GM12874 (cell line): ENCODE data around the gene ARMC9.

ENCODE experiments used
- TF ChIP-seq, protein P1 (sequence below): IDR thresholded peaks from 2 replicates; pipeline ENCODE4 v1.5.1; 2011; ENCODE audit warnings: low read depth, mild to moderate bottlenecking, control low read depth, low read length, moderate library complexity; ENCODE audit not compliant: insufficient read depth

Gene ARMC9

DNA sequence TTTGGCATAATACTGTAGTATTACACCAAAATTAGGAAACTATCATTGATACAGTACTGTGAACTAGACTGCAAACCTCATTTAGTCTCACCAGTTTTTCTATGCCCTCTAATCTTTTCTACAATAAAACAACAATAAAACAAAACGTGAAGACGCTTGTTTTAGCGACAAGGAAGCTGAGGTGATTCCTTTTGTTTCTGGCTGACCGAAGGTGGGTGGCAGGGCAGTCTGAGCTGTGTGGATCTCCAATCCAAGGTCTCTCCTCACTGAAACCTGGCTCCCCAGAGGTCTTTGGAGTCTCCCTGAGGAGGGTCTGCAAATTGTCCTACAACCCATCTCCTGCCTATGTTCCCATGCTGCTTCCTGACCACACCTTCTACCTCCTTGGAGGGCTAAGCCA lies 59.3 kb downstream of the ARMC9 start:
- TF ChIP-seq, protein P1, sequence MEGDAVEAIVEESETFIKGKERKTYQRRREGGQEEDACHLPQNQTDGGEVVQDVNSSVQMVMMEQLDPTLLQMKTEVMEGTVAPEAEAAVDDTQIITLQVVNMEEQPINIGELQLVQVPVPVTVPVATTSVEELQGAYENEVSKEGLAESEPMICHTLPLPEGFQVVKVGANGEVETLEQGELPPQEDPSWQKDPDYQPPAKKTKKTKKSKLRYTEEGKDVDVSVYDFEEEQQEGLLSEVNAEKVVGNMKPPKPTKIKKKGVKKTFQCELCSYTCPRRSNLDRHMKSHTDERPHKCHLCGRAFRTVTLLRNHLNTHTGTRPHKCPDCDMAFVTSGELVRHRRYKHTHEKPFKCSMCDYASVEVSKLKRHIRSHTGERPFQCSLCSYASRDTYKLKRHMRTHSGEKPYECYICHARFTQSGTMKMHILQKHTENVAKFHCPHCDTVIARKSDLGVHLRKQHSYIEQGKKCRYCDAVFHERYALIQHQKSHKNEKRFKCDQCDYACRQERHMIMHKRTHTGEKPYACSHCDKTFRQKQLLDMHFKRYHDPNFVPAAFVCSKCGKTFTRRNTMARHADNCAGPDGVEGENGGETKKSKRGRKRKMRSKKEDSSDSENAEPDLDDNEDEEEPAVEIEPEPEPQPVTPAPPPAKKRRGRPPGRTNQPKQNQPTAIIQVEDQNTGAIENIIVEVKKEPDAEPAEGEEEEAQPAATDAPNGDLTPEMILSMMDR: no peak

DNA sequence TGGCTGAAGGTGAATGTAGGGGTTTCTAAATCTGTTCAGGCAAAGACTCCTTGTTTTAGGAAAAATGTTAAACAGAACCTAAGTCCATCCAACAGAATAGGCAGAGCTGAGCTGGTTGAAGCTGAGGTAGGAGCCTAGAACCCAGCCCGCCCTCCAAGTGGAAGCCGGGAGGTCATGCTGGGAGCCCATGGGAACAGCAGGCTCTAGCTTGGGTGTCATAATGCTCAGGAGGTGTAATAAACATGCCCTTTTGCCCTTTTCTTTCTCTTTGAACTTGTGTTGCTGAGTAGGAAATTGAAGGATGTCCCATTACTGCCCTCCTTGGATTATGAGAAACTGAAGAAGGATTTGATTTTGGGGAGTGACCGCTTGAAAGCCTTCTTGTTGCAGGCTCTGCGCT lies 60.3 kb downstream of the ARMC9 start:
- TF ChIP-seq, protein P1: no peak

DNA sequence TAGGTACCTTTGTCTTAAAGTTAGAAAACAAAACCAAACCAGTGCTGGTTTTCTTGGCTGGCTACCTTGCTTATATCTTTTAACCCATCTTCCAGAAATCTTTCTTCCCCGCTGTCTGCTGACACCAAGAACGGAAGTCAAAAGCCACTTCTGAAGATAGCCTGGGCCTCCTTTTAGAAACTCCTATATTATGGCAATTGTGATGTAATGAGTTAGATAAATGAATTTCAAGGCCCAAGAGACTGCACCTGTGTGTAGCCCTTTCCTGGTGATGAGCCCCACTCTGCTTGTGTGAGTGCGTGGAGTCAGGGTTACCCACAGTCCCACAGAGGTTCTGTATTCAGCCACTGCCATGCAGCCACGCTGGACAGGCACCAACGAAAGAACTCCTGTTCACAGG lies 60.7 kb downstream of the ARMC9 start:
- TF ChIP-seq, protein P1: no peak

DNA sequence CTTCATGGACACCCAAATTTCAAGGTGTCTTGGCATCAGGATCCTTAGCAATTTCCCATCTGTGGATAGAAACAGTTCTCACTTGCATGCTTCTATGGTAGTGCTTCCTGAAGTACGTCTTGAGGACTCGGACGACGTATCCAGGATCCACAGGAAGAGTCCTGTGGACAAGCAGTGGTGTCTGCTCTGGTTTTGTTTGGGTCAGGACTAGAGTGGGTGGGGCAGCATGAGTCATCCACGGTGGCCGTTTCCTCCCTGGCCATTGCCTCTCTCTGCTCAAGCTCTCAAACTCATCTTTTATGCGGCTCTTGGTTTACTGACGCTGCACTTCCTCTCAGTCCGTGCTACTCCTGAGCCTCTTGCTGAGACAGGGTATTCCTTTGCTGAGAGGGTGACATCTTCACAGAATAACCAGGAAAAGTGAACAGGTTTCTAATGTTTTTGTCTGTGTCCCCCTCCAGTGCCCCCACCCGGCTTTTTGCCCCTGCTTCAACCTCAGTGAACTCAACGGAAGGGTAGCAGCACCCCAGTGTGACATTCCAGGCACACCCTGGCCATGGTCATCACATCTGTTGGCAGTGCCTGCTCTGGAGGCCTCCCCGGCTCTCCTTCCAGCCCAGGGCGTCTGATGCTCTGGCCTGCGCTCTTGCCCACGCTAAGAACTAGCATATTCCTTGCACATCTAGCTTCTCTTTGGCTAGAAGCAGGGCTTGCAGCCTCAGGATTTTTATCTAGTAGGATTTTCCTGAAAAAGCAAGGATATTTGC lies 62.2 kb downstream of the ARMC9 start:
- TF ChIP-seq, protein P1: no peak

DNA sequence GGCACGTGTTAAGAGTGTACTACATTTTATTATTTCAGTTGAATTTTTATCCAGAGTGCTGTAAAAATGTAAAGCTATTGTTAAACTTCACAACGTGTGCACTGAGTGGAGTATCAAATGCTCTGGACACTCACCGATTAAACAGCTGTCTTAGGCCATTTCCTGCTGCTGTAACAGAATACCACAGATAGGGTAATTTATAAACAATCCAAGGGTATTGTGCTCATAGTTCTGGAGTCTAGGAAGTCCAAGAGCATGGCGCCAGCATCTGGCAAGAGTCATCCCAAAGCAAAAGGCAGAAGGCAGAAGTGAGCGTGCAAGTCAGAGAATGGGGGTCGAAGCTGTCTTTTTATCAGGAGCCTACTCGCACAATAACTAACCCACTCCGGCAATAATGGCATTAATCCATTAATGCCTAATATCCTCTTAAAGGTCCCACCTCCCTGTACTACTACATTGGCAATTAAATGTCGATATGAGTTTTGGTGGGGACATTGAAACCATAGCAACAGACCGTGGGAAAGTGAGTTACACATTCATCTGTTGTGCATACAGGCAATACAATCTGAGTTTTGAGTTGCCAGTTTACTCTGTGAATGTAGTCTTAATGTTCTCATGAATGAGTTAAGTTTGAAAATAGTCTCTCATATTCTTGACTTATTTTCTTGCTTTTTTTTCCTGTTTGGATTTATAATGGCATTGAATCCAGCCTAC lies 64.8 kb downstream of the ARMC9 start:
- TF ChIP-seq, protein P1: no peak

DNA sequence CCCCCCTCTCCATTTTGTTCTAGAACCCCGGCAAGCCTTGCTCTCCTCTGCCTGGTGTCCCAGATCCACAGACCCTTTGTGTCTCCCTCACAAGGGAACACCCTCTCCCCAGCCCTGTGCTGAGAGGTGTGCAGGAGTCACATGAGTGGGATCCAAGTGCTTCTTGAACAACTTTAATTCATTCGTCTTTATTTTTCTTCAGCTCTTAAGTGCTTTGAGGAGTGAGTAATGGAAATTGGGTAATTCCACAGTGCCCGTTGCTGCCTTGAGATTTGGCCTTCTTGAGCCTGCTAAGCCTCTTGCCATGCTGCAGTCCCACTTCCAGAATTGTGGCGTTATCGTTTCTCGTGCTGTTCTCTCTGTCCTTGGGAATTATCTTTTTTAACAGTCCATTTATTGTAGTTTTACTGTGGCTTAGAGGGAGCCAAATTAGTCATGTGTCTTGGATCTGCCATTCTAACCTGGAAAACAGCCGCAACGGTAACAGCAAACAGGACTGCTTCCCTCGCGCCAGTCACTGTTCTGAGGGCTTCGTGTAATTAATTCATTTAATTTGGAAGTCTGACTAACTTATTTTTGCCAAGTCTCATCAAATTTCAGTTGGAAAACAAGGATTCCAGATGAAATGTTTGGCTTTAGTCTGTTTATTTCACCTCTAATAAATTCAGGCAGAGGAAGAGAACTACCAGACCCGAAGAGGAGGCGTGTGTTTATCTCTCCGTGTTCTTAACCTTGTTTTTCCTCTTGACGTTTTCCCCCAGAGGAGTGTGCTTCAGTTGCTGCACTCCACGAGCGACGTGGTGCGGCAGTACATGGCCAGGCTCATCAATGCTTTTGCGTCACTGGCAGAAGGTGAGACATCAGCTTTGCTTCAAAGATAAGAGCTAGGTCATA lies 72.0 kb downstream of the ARMC9 start:
- TF ChIP-seq, protein P1: no peak

DNA sequence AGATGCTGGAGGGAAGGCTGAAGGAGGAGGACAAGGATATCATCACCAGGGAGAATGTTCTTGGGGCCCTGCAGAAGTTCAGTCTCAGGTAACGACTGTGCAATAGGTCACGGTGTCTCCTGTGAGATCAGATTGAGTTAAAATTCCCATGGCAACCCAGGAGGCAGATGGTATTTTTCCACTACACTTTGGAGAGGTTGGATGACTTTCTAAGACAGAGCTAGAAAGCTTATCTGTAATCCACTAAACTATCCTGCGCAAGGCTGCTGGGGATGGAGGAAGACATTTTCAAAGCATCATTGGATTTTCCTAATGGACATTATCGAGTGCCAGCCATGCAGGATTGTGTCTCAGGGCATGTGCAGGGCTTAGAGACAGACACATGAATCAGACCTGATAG lies 74.6 kb downstream of the ARMC9 start:
- TF ChIP-seq, protein P1: no peak
